SK-N-SH (cell line): ENCODE data around the gene PAQR7. TPM values are rescaled to one million over a fixed set of nuclear protein-coding genes. Genes with fewer than 3 reads are reported as not detected.
"Not testable (repeated sequence)": the region's sequence is repeated elsewhere in the genome, so short reads cannot be mapped to it uniquely, and the experiment has no call there.

Source experiments
- CTCF ChIA-PET: fragments of 300-600, 350-600 bp; formaldehyde crosslinking; extraction: SDS; loops from one replicate; lab custom pipeline; 2021; lab: Yijun Ruan, JAX
- POLR2A ChIA-PET: fragments of 350-600 bp; sonication (Branson Sonifier 250); formaldehyde crosslinking; extraction: SDS; loops from one replicate; lab custom pipeline; 2020; ENCODE audit warnings: antibody characterized with exemption, inconsistent platforms; lab: Yijun Ruan, JAX
- DNase-seq: peaks from one replicate; pipeline ENCODE4 v3.0.0; 2012
- H2AFZ ChIP-seq: fragments of 200-600 bp; sonication (generic); 2 replicates; pipeline ENCODE4 v1.8.1; 2016; ENCODE audit warnings: antibody characterized with exemption, mild to moderate bottlenecking, low read depth
- H3F3A ChIP-seq: fragments of 200-600 bp; sonication (generic); replicated peaks from 2 replicates; pipeline ENCODE3; 2016; ENCODE audit warnings: antibody characterized with exemption, mild to moderate bottlenecking; ENCODE audit not compliant: insufficient read depth
- H3K27ac ChIP-seq, 2 experiments: fragments of 200-500 bp in 1 of 2; fragments of 200-600 bp in 1 of 2; sonication (Bioruptor generic) in 1 of 2; sonication (generic), shearing (Covaris generic) in 1 of 2; 2 replicates each; pipeline versions ENCODE4 v1.5.1 to v1.6.1; 2014 to 2016; ENCODE audit warnings: low read depth in 2 of 2, inconsistent platforms in 1 of 2, low read length in 1 of 2, mild to moderate bottlenecking in 1 of 2, mixed read lengths in 1 of 2
- H3K27me3 ChIP-seq: fragments of 200-600 bp; sonication (generic), shearing (Covaris generic); 2 replicates; pipeline ENCODE4 v1.6.1; 2016; ENCODE audit warnings: mixed run types; ENCODE audit not compliant: insufficient read depth
- H3K36me3 ChIP-seq, 2 experiments: fragments of 200-500 bp in 1 of 2; fragments of 200-600 bp in 1 of 2; sonication (Bioruptor generic) in 1 of 2; sonication (generic) in 1 of 2; replicated peaks in 1 of 2; 2 replicates each; pipeline versions ENCODE3 to v1.5.1; 2014 to 2016; ENCODE audit warnings: low read length in 1 of 2, mild to moderate bottlenecking in 1 of 2; ENCODE audit not compliant: insufficient read depth in 2 of 2, control insufficient read depth in 1 of 2
- H3K4me1 ChIP-seq, 2 experiments: fragments of 200-500 bp in 1 of 2; fragments of 200-600 bp in 1 of 2; sonication (Bioruptor generic) in 1 of 2; sonication (generic), shearing (Covaris generic) in 1 of 2; 2 replicates each; pipeline versions ENCODE4 v1.5.1 to v1.6.1; 2014 to 2016; ENCODE audit warnings: low read depth in 1 of 2, low read length in 1 of 2, mixed run types in 1 of 2; ENCODE audit not compliant: insufficient read depth in 2 of 2, control insufficient read depth in 1 of 2
- H3K4me2 ChIP-seq: fragments of 200-600 bp; sonication (generic), shearing (Covaris generic); 2 replicates; pipeline ENCODE4 v1.6.1; 2017; ENCODE audit warnings: mixed run types
- H3K4me3 ChIP-seq, 2 experiments: fragments of 200-500 bp in 1 of 2; fragments of 200-600 bp in 1 of 2; sonication (Bioruptor generic) in 1 of 2; sonication (generic), shearing (Covaris generic) in 1 of 2; 2 replicates each; pipeline versions ENCODE4 v1.5.1 to v1.8.1; 2014 to 2016; ENCODE audit warnings: low read depth in 2 of 2, inconsistent platforms in 1 of 2, low read length in 1 of 2, mild to moderate bottlenecking in 1 of 2, mixed read lengths in 1 of 2, moderate library complexity in 1 of 2
- H3K79me2 ChIP-seq: fragments of 200-600 bp; sonication (generic); 2 replicates; pipeline ENCODE4 v1.8.1; 2017; ENCODE audit warnings: mild to moderate bottlenecking; ENCODE audit not compliant: insufficient read depth
- H3K9ac ChIP-seq: fragments of 200-600 bp; sonication (generic); 2 replicates; pipeline ENCODE4 v1.6.1; 2017; ENCODE audit warnings: mixed run types
- H3K9me2 ChIP-seq: fragments of 200-600 bp; sonication (generic); 2 replicates; pipeline ENCODE4 v1.6.1; 2017; ENCODE audit warnings: mixed run types
- H3K9me3 ChIP-seq: fragments of 200-600 bp; sonication (generic); 2 replicates; pipeline ENCODE4 v1.6.1; 2017; ENCODE audit warnings: mixed run types, mild to moderate bottlenecking, moderate library complexity
- H4K20me1 ChIP-seq: fragments of 200-600 bp; sonication (generic); 2 replicates; pipeline ENCODE4 v1.6.1; 2017; ENCODE audit warnings: mild to moderate bottlenecking, mixed run types; ENCODE audit not compliant: insufficient read depth
- FOSL2 ChIP-seq: IDR thresholded peaks from 2 replicates; pipeline ENCODE4 v1.4.0; 2012; ENCODE audit warnings: low read depth, mild to moderate bottlenecking, moderate library complexity, borderline replicate concordance
- FOXJ3 ChIP-seq: sonication (generic); formaldehyde crosslinking; IDR thresholded peaks from 2 replicates; pipeline ENCODE4 v1.5.1; 2020; ENCODE audit warnings: mild to moderate bottlenecking, missing genetic modification reagents
- GABPA ChIP-seq: IDR thresholded peaks from 2 replicates; pipeline ENCODE4 v1.4.0; 2012; ENCODE audit warnings: low read depth, mild to moderate bottlenecking
- JUND ChIP-seq: IDR thresholded peaks from 2 replicates; pipeline ENCODE4 v1.4.0; 2012
- MEF2A ChIP-seq: IDR thresholded peaks from 2 replicates; pipeline ENCODE4 v1.4.0; 2012; ENCODE audit warnings: low read depth, borderline replicate concordance
- MXI1 ChIP-seq: IDR thresholded peaks from 2 replicates; pipeline ENCODE4 v1.6.1; 2012; ENCODE audit warnings: mild to moderate bottlenecking, low read depth, low read length, improper control_type of control experiment
- PBX3 ChIP-seq: IDR thresholded peaks from 2 replicates; pipeline ENCODE4; 2012
- RAD21 ChIP-seq: IDR thresholded peaks from 2 replicates; pipeline ENCODE4 v1.6.1; 2012; ENCODE audit warnings: mild to moderate bottlenecking, low read length
- TCF12 ChIP-seq: IDR thresholded peaks from 2 replicates; pipeline ENCODE4 v1.4.0; 2012
- WGBS: methylation state at CpG from one replicate; pipeline ENCODE4 v1.1.6; 2017; ENCODE audit warnings: low lambda C conversion rate; 5-methylcytosine and 5-hydroxymethylcytosine counted together
- polyA plus RNA-seq, 3 experiments: library from polyadenylated mRNA; depleted of rRNA; stranded (reverse); fragments of >200 nt; gene quantifications; 2 replicates each; pipeline ENCODE4 v1.2.3, GENCODE V29; 2012
- TF ChIP-seq, protein P1 (sequence below): fragments of 150-350 bp; IDR thresholded peaks from 2 replicates; pipeline ENCODE4 v1.6.1; 2016; ENCODE audit warnings: mild to moderate bottlenecking, low read depth, low read length

The PAQR7 gene
- polyA plus RNA-seq, 1 of the 3 experiments (the other 2 are of a cell fraction), result 5.6 TPM

- CTCF ChIA-PET, result interaction anchor here (0.7 kb wide), 1 partner anchor 13 kb away, joined by 3 read pairs; no protein-coding TSS in a partner anchor
- Histone ChIP-seq H3K27ac (no peak overlapping the region), H3K9me2 (no peaks in the 10 kb centered on the region), H3K79me2 (no peaks in the 10 kb centered on the region; the same call in 1 of the 2 replicates), H3K9ac (no peak overlapping the region), H3K4me2 (no peak overlapping the region), H3F3A (no peaks in the 10 kb centered on the region), H2AFZ (no peak overlapping the region), H3K4me3 (no peak overlapping the region), H3K27me3 (no peaks in the 10 kb centered on the region), H3K36me3 (no peaks in the 10 kb centered on the region), H3K9me3 (no peaks in the 10 kb centered on the region), H4K20me1 (no peaks in the 10 kb centered on the region), H3K4me1 (no peaks in the 10 kb centered on the region)
- 95% methylated on average over 3 of the region's 3 CpGs for WGBS
- no peak for DNase-seq
- TF ChIP-seq, protein P1, sequence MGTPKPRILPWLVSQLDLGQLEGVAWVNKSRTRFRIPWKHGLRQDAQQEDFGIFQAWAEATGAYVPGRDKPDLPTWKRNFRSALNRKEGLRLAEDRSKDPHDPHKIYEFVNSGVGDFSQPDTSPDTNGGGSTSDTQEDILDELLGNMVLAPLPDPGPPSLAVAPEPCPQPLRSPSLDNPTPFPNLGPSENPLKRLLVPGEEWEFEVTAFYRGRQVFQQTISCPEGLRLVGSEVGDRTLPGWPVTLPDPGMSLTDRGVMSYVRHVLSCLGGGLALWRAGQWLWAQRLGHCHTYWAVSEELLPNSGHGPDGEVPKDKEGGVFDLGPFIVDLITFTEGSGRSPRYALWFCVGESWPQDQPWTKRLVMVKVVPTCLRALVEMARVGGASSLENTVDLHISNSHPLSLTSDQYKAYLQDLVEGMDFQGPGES, result no peak
- TF ChIP-seq MEF2A (no peak), FOSL2 (no peak), PBX3 (no peak), TCF12 (no peak), GABPA (no peak), RAD21 (no peak)
- POLR2A ChIA-PET, result no interaction called here
These were observed 30.8 kb downstream of the PAQR7 start for GRCh38 chr1:25844536-25845337.

DNA sequence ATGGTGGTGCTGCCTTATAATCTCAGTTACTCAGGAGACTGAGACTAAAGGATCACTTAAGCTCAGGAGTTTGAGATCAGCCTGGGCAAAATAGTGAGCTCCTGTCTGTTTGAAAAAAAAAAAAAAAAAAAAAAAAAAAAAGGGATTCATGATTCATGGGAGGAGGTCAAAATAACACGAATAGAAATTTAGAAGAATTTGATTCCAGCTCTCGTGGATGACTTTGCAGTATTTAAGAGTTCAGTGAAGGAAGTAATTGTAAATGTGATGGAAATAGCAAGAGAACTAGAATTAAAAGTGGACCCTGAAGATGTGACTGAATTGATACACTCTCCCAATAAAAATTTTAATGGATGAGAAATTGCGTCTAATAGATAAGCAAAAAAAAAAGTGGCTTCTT is 32.0 kb downstream of the PAQR7 start:
- 91% methylated on average over 3 of the region's 3 CpGs for WGBS
- Histone ChIP-seq H3F3A (no peaks in the 10 kb centered on the region), H3K4me3 (no peak overlapping the region), H3K9ac (no peak overlapping the region), H2AFZ (no peak overlapping the region), H3K9me2 (no peaks in the 10 kb centered on the region), H3K27ac (no peak overlapping the region), H3K27me3 (no peaks in the 10 kb centered on the region), H3K9me3 (no peaks in the 10 kb centered on the region), H3K4me2 (no peak overlapping the region), H4K20me1 (no peaks in the 10 kb centered on the region), H3K36me3 (no peaks in the 10 kb centered on the region), H3K4me1 (no peaks in the 10 kb centered on the region), H3K79me2 (no peaks in the 10 kb centered on the region; the same call in 1 of the 2 replicates)
- TF ChIP-seq MXI1 (no peak), FOXJ3 (CRISPR knock-in tag) (no peak), JUND (no peak)
- ChIA-PET CTCF (interaction anchor here (0.9 kb wide), 1 partner anchor 32 kb away, joined by 3 read pairs; the partner anchor contains the start of gene PAQR7), POLR2A (no interaction called here)
- DNase-seq, result no peak

DNA sequence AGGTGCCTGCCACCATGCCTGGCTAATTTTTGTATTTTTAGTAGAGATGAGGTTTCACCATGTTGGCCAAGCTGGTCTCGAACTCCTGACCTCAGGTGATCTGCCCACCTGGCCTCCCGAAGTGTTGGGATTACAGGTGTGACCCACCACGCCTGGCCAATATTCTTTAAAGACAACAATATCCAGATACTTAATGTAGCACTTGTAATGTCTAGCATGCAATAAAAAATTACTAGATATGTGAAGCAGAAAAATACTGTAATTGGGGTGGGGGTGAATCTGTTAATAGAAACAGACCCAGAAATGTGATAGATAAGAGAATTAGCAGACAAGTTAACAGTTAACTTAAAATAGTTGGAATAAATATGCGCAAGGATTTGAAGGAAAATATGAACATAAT is 35.7 kb downstream of the PAQR7 start:
- not testable (repeated sequence) for H3K9me3 ChIP-seq, H4K20me1 ChIP-seq, H3K4me3 ChIP-seq, H3K79me2 ChIP-seq, H3K27me3 ChIP-seq, H3K9ac ChIP-seq, H3K9me2 ChIP-seq, DNase-seq, H2AFZ ChIP-seq, H3K4me1 ChIP-seq, H3K4me2 ChIP-seq, H3K27ac ChIP-seq
- peaks cover 12% of the 10 kb centered on the region for H3F3A ChIP-seq
- ChIA-PET POLR2A (interaction anchor here (1.0 kb wide), 1 partner anchor 20 kb away, joined by 3 read pairs; the partner anchor contains the start of gene MTFR1L), CTCF (interaction anchor here (1.5 kb wide), 1 partner anchor 8 kb away, joined by 7 read pairs; no protein-coding TSS in a partner anchor)
- peaks cover 0 to 16% of the 10 kb centered on the region in 2 experiments for H3K36me3 ChIP-seq
- 87% methylated on average over 4 of the region's 4 CpGs for WGBS
